ENCODE data around the gene GLDN. TPM values are rescaled to one million over a fixed set of nuclear protein-coding genes. Genes with fewer than 3 reads are reported as not detected.

Gene GLDN
- total RNA-seq, 1 donor from 2014 or later = 5.9 TPM

DNA sequence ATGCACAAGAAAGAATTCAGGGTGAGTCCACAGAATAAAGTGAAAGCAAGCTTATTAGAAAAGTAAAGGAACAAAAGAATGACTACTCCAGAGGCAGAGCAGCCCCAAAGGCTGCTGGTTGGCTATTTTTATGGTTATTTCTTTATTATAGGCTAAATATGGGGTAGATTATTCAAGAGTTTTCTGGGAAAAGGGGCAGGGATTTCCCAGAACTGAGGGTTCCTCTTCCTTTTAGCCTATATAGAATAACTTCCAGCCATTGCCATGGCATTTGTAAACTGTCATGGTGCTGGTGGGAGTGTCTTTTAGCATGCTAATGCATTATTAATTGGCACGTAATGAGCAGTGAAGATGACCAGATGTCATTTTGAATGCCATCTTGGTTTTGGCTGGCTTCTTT lies 13.6 kb downstream of the GLDN start:
- no peak overlapping the region for H3K4me3 ChIP-seq
- H3K9me3 ChIP-seq = no peaks in the 10 kb centered on the region
- intact Hi-C loops (cut with DNase I) = no loop called here
- H3K36me3 ChIP-seq = no peaks in the 10 kb centered on the region
- no peak for TF ChIP-seq POLR2A (IDR thresholded peaks at IDR 0.05)
- TF ChIP-seq, protein P1, sequence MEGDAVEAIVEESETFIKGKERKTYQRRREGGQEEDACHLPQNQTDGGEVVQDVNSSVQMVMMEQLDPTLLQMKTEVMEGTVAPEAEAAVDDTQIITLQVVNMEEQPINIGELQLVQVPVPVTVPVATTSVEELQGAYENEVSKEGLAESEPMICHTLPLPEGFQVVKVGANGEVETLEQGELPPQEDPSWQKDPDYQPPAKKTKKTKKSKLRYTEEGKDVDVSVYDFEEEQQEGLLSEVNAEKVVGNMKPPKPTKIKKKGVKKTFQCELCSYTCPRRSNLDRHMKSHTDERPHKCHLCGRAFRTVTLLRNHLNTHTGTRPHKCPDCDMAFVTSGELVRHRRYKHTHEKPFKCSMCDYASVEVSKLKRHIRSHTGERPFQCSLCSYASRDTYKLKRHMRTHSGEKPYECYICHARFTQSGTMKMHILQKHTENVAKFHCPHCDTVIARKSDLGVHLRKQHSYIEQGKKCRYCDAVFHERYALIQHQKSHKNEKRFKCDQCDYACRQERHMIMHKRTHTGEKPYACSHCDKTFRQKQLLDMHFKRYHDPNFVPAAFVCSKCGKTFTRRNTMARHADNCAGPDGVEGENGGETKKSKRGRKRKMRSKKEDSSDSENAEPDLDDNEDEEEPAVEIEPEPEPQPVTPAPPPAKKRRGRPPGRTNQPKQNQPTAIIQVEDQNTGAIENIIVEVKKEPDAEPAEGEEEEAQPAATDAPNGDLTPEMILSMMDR (IDR thresholded peaks at IDR 0.05) = no peak
- no peak for TF ChIP-seq POLR2AphosphoS5 (IDR thresholded peaks at IDR 0.05; ENCODE audit: insufficient read depth in 1 of 2, low read depth in 1 of 2)
- DNase-seq (ENCODE audit: extremely low spot score in 2 of 2) = no peak
- no peaks in the 10 kb centered on the region for H3K4me1 ChIP-seq
- H3K27ac ChIP-seq = no peak overlapping the region
- no peaks in the 10 kb centered on the region for H3K27me3 ChIP-seq

DNA sequence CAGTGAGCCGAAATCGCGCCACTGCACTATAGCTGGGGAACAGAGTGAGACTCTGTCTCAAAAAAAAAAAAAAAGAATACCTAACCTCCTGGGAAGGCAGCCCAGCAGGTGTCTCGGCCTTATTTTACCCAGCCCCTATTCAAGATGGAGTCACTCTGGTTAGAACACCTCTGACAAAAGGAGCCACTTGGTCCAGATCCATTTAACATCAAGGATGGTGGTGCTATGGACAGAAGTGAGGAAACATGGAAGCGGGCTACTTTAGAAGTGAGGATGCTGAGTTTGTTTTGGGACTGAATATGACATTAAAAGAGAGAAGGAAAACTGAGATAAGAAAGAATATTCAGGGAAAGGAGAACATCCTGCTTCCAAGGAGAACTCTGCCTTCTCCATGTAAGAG lies 14.7 kb downstream of the GLDN start:
- intact Hi-C loops (cut with DNase I) = no loop called here
- no peak for DNase-seq (ENCODE audit: extremely low spot score in 2 of 2)
- no peak overlapping the region for H3K4me3 ChIP-seq
- no peaks in the 10 kb centered on the region for H3K36me3 ChIP-seq
- no peaks in the 10 kb centered on the region for H3K4me1 ChIP-seq
- no peaks in the 10 kb centered on the region for H3K9me3 ChIP-seq
- no peak overlapping the region for H3K27ac ChIP-seq
- no peaks in the 10 kb centered on the region for H3K27me3 ChIP-seq
- TF ChIP-seq POLR2A (IDR thresholded peaks at IDR 0.05) (no peak), POLR2AphosphoS5 (IDR thresholded peaks at IDR 0.05; ENCODE audit: insufficient read depth in 1 of 2, low read depth in 1 of 2) (no peak)
- TF ChIP-seq, protein P1 (IDR thresholded peaks at IDR 0.05) = no peak

DNA sequence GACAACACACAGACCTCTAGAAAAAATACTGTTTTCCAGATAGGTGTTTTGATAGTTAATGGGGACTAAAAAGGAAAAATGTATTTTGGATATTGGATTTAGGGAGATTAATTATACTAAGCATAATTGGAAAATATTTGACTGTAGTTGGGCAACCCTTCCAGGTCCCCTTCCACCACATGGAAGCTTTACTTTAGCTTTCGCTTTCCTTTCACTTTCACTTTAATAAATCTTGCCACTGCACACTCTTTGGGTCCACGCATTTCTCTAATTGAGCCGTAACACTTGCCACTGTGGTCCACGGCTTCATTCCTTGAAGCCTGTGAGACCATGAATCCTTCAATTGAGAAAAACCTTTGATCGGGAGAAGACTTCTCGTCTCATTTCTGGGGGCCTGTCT lies 15.5 kb downstream of the GLDN start:
- Histone ChIP-seq H3K27me3 (no peaks in the 10 kb centered on the region), H3K4me3 (no peak overlapping the region), H3K36me3 (no peaks in the 10 kb centered on the region), H3K4me1 (no peaks in the 10 kb centered on the region), H3K27ac (no peak overlapping the region), H3K9me3 (no peaks in the 10 kb centered on the region)
- intact Hi-C loops (cut with DNase I) = no loop called here
- DNase-seq (ENCODE audit: extremely low spot score in 2 of 2) = no peak
- TF ChIP-seq, protein P1 (IDR thresholded peaks at IDR 0.05) = no peak
- TF ChIP-seq POLR2A (IDR thresholded peaks at IDR 0.05) = no peak
- no peak for TF ChIP-seq POLR2AphosphoS5 (IDR thresholded peaks at IDR 0.05; ENCODE audit: insufficient read depth in 1 of 2, low read depth in 1 of 2)

DNA sequence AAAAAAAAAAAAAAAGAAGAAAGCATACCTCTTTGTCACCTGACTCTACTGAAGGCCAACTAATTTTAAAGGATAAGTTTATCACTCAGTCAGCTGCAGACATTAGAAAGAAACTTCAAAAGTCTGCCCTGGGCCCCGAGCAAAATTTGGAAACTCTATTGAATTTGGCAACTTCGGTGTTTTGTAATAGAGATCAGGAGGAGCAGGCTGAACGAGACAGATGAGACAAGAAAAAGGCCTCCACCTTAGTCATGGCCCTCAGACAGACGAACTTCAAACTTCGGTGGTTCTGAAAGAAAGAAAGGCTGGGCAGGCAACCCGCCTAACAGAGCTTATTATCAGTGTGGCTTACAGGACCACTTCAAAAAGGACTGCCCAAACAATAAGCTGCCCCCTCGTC lies 18.5 kb downstream of the GLDN start:
- DNase-seq (ENCODE audit: extremely low spot score in 2 of 2) = no peak
- H3K36me3 ChIP-seq = no peaks in the 10 kb centered on the region
- no peak overlapping the region for H3K27ac ChIP-seq
- H3K4me1 ChIP-seq = no peaks in the 10 kb centered on the region
- H3K27me3 ChIP-seq = no peaks in the 10 kb centered on the region
- intact Hi-C loops (cut with DNase I) = no loop called here
- H3K9me3 ChIP-seq = no peaks in the 10 kb centered on the region
- TF ChIP-seq, protein P1 (IDR thresholded peaks at IDR 0.05) = no peak
- TF ChIP-seq POLR2AphosphoS5 (IDR thresholded peaks at IDR 0.05; ENCODE audit: insufficient read depth in 1 of 2, low read depth in 1 of 2) (no peak), POLR2A (IDR thresholded peaks at IDR 0.05) (no peak)
- H3K4me3 ChIP-seq = no peak overlapping the region

DNA sequence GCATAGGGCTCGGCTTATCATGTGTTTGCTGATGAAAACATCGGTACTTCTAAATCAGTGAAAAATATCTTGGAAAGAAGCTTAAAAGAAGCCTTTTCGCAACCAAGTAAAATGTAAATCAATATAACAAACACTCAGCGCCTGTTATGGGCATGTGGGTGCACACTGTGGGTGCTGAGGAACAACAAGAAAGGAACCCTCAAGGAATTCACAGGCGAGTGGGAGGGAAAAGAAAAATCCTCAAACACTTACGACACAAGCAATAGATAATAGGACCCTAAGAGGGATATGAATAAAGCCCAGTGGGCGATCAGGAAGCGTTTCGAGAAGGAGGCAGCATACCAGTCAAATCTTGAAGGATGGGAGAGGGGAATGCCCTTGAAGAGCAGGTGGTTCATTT lies 21.9 kb downstream of the GLDN start:
- Histone ChIP-seq H3K27ac (no peak overlapping the region), H3K4me1 (peaks cover 18% of the 10 kb centered on the region), H3K27me3 (no peaks in the 10 kb centered on the region), H3K36me3 (no peaks in the 10 kb centered on the region), H3K9me3 (no peaks in the 10 kb centered on the region), H3K4me3 (no peak overlapping the region)
- intact Hi-C loops (cut with DNase I) = no loop called here
- TF ChIP-seq POLR2A (IDR thresholded peaks at IDR 0.05) = no peak
- TF ChIP-seq, protein P1 (IDR thresholded peaks at IDR 0.05) = no peak
- TF ChIP-seq POLR2AphosphoS5 (IDR thresholded peaks at IDR 0.05; ENCODE audit: insufficient read depth in 1 of 2, low read depth in 1 of 2) = no peak
- no peak for DNase-seq (ENCODE audit: extremely low spot score in 2 of 2)

Data from vagina (tissue), 2 donors.